DMS 273 (cell line): Measurements from ENCODE around the gene LRRC73.
"Not testable (repeated sequence)": the region's sequence is repeated elsewhere in the genome, so short reads cannot be mapped to it uniquely, and the experiment has no call there.

Experiments
- DNase-seq: peaks from one replicate; lab custom pipeline; 2025; ENCODE audit not compliant: unreplicated experiment; lab: John Stamatoyannopoulos, UW

The LRRC73 gene

DNA sequence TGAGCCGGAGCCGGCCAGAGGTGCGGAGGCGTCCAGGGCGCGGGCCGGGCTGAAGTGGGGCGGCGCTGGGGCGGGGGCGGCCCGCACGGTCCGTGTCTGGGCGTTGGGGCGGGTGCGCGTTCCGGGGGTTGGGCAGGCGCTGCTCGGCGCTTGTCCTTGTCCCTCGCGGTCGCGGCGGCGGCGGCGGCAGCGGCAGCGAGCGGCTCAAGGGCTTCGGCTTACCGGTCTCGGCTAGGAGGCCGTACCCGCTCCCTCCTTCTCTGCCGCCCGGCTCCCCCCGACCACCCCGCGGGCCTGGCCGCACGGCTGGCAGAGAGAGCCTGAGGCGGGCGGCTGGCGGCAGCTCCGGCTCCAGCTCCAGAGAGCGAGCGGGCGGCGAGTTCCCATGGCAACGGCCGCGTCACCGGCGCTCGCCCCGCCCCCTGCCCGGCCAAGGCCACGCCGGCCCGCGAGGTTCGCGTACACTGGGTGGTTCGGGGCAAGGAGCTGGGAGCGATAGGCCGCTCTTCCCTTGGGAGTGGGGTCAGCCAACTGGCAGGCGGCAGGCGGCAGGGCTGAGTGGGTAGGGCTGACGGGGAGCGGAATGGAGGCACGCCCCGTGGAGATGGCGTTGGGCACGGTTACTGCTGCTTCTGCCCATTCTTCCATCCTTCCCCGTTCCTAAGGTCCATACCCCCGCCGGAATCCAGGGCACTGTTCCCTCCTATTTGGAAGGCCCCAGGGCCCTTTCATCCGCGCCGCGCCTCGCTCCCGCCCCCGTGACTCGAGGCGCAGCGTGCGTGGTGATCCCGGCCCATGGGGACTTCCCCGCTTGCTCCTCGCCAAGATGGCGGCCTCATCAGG is at the start of gene LRRC73:
LRRC73 (minus strand) TSS at position 363 of the 843 bp plus-strand sequence. CDS start 561 bp downstream, outside the sequence.
- DNase-seq = peak; percentile 93

- no peak for DNase-seq
These were observed 49.2 kb upstream of the LRRC73 start for GRCh38 chr6:43559328-43559727.

GRCh38 chr6:43557620-43558019 is 47.5 kb upstream of the LRRC73 start:
- DNase-seq = not testable (repeated sequence)

DNA sequence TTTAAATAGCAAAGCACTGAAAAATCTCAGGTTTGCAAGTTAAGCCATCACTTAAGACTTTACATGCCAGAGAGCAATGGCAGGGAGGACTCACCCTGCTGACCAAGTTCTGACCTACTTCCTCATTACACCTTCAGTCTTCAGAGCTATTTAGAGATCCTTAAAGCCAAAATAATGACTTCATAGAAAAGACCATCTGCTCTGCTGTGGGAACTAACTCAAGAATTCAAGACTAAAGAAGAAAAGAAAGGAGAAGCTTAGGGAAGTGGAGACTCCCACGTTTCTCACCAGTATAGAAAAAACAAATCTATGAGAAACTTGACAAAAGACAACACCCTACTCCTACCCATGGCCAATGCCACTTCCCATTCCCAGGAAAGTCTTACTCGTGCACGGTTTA is 37.1 kb upstream of the LRRC73 start:
- DNase-seq = peak; percentile 21

DNA sequence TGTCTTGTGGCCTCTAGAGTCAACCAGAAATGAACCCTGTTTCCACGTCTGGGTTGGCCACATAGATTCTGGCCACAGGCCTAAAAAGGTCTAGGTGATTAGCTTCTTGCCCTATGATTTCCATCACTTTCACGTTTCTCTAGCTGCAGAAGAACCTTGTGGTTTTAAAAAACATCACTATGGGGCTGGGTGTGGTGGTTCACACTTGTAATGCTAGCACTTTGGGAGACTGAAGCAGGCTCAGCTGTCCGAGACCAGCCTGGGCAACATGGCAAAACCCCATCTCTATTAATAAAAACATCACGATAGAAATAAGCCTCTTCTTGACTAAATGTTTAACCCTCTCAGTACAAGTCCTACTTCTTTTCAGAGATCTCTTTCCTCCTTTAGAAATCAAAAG is 34.3 kb upstream of the LRRC73 start:
- DNase-seq = no peak

GRCh38 chr6:43541774-43542471 is 31.8 kb upstream of the LRRC73 start:
- no peak for DNase-seq

GRCh38 chr6:43540507-43540906 is 30.4 kb upstream of the LRRC73 start:
- DNase-seq = no peak

GRCh38 chr6:43539409-43539808 is 29.3 kb upstream of the LRRC73 start:
- not testable (repeated sequence) for DNase-seq

DNA sequence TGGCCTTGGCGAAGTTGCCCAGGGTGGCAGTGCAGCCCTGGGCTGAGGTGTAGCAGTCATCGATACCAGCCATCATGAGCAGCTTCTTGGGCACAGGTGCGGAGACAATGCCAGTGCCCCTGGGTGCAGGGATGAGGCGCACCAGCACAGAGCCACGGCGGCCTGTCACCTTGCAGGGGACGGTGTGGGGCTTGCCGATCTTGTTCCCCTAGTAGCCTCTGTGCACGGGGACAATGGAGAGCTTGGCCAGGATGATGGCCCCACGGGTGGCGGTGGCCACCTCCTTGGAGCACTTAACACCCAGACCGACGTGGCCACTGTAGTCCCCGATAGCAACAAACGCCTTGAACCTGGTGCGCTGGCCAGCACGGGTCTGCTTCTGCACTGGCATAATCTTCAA is 28.8 kb upstream of the LRRC73 start:
- not testable (repeated sequence) for DNase-seq

DNA sequence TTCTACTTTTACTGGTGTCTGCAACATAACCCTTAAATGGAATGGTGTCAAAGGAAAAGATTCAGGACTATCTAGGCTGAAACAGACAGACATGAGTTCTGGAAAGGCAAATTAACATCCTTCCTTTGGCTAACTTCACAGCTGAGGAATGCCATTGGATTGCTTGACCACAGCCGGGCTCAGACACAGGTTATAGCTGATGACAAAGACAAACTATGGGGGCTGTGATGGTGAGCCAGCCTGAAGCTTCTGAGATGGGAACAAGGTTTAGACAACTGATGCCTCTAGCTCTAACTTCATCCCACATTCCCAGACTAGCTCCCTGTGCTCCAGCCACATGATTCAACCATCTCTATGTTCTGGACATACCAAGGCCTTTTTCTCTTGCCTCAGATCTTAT is 22.1 kb upstream of the LRRC73 start:
- no peak for DNase-seq

- DNase-seq = no peak
These were observed 14.4 kb upstream of the LRRC73 start for GRCh38 chr6:43524483-43524961.

DNA sequence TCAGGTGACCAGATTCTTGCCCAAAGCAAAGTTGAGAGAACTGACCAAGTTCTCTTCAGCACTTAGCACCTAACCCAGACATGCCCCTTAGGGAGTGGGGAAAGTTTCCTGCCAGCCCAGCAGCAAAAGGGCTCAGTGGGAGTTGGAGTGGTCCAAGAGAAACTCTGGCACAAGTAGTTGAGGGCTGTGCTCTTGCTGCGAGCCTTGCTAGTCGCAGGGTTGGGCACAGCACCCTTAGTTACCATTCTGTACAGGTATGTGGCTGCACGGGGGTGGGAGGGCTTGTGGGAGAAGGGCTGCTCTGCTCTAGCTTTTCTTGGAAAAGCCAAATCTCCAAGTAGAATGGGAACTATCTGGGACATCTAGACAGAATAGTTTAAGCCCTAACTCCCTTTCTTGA is 13.1 kb upstream of the LRRC73 start:
- no peak for DNase-seq

GRCh38 chr6:43522547-43523261 is 12.6 kb upstream of the LRRC73 start:
- DNase-seq = no peak

- peak; percentile 25 for DNase-seq
These were observed 11.7 kb upstream of the LRRC73 start for GRCh38 chr6:43521836-43522235.

DNA sequence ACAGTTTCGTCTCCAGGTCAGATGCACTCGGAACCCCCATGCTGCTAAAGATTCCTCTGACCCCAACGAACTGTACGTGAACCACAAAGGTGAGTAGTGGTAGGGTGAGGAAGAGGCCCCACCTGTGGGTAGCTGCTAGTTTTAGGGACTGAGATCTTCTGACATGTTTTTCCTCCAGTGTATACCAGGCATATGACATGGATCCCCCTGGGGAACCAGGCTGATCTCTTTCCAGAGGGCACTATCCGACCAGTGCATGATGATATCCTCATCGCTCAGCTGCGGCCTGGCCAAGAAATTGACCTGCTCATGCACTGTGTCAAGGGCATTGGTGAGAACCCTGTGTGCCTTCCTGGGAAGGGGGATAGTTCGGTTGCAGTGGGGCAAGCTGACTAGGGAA is 10.0 kb upstream of the LRRC73 start:
- no peak for DNase-seq

DNA sequence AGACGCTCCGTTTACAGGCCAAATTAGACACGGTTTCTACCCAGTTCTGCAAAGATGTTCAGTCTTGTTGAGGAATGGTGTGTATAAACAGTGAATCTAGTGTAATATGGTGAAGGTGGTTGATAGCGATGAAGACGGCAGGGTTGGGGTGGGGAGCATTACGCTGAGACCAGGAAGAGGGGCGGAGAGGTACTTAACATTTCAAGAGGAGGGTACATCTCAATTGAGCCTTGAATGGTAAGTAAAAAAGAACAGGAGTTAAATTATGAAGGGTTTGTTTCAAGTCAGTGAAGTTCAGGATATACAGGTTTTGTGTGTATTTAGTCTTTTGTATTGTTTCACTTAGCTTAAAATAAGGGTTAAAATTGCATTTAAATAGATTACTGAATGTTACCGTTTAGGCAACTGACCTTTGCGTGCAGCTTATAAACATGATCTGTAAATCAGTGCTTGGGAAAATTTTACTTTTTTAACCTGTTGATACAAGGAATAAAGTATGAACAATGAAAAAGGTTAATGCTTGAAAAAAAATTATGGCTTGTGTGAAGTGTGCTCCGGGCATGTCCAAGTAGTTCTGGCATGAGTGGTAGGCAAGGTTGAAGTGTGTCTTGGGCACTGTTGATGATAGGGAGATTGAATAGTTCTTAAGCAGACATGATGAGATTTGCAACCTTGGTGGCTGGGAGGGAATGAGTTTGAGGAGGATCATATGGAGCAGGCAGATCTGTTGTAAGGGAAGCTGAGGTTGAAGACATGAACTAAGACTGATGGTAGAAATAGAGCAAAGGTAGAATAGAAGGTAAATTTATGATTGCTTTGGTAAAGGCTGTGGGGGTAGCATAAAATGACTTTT is 7.6 kb upstream of the LRRC73 start:
- peak; percentile 55 for DNase-seq

- peak; percentile 99 for DNase-seq
These were observed 6.8 kb upstream of the LRRC73 start, which contains the start of the genes POLR1C and YIPF3 for GRCh38 chr6:43516697-43517504. Gene POLR1C (plus strand): TSS chr6:43517089. CDS start chr6:43517110, 21 bp downstream. Gene YIPF3 (minus strand): TSS chr6:43516926. CDS start chr6:43516807, 119 bp downstream.

DNA sequence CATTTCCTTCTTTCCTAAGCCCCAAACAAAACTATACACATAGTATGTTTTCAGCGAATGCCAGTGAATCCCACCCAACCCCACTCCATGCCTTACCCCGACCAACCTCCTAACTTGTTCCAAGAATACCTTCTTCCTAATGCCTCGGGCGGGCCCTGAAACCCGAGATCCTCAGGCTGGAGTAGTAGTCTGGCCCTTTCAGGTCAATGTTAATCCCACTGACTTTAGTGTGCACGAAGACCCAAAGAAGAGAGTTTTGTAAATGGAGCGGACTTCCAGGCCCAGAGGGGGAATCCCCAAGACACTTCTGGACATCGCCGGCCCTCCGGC is 6.2 kb upstream of the LRRC73 start:
- DNase-seq = no peak

GRCh38 chr6:43515808-43516207 is 5.7 kb upstream of the LRRC73 start:
- DNase-seq = no peak
